ENCODE results near the gene HINFP.

DNA sequence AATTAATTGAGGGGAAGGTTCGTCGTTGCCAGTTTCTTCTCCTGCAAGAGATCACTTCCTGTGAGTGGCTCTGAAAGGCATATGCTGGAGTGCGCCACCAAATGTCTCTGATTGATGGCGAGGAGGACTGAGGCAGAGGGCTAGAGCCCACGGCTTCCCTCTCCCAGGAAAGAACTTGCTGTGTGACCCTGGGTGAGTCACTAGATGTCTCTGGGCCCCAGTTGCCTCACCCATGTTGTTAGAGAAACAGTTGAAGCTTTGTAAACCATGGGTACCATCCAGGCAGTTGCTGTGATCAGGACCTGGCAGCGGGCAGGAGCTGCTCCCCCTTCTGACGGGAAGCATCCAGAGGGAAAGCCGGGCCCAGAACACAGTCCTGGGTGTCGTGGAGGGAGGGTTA, 30.7 kb downstream of the HINFP start:
- no peak for TF ChIP-seq OSR1 (CRISPR knock-in tag; IDR thresholded peaks at IDR 0.05)
- no peak for TF ChIP-seq SNAI2 (CRISPR knock-in tag; IDR thresholded peaks at IDR 0.05)
- no peak for TF ChIP-seq RARB (CRISPR knock-in tag; IDR thresholded peaks at IDR 0.05)
- TF ChIP-seq ZFP30 (CRISPR knock-in tag; IDR thresholded peaks at IDR 0.05) = no peak
- TF ChIP-seq ZNF565 (CRISPR knock-in tag; conservative IDR thresholded peaks at IDR 0.05; ENCODE audit: low read depth) = no peak
- TF ChIP-seq ZNF8 (CRISPR knock-in tag; IDR thresholded peaks at IDR 0.05) = no peak
